Nephron (organoid): ENCODE results near the gene LEF1.
"Not testable (repeated sequence)": the region's sequence is repeated elsewhere in the genome, so short reads cannot be mapped to it uniquely, and the experiment has no call there.

Experiments
- H3K27ac Mint-ChIP-seq, 3 experiments: 2 replicates each; pipeline ENCODE4 v1.8.0; 2020; ENCODE audit warnings: mixed read lengths in 3 of 3, mild to moderate bottlenecking in 2 of 3, moderate library complexity in 1 of 3
- H3K27me3 Mint-ChIP-seq: 2 replicates; pipeline ENCODE4 v1.8.0; 2021; ENCODE audit warnings: low read depth, mild to moderate bottlenecking, moderate library complexity, mixed read lengths
- H3K36me3 Mint-ChIP-seq: 2 replicates; pipeline ENCODE4 v1.8.0; 2020; ENCODE audit warnings: low read depth, mixed read lengths
- H3K4me1 Mint-ChIP-seq: 2 replicates; pipeline ENCODE4 v1.8.0; 2020; ENCODE audit warnings: mixed read lengths
- H3K4me3 Mint-ChIP-seq, 3 experiments: 2 replicates each; pipeline ENCODE4 v1.8.0; 2020; ENCODE audit warnings: mild to moderate bottlenecking in 3 of 3, mixed read lengths in 3 of 3, moderate library complexity in 2 of 3
- H3K9me3 Mint-ChIP-seq: 2 replicates; pipeline ENCODE4 v1.8.0; 2020; ENCODE audit warnings: mixed read lengths
- TF ChIP-seq, protein P1 (sequence below), 3 experiments: fragments of 200-600 bp; sonication (generic); IDR thresholded peaks; one replicate each; pipeline ENCODE4 v1.5.0; 2021; ENCODE audit warnings: antibody characterized with exemption in 3 of 3; ENCODE audit not compliant: unreplicated experiment in 3 of 3

Gene LEF1

DNA sequence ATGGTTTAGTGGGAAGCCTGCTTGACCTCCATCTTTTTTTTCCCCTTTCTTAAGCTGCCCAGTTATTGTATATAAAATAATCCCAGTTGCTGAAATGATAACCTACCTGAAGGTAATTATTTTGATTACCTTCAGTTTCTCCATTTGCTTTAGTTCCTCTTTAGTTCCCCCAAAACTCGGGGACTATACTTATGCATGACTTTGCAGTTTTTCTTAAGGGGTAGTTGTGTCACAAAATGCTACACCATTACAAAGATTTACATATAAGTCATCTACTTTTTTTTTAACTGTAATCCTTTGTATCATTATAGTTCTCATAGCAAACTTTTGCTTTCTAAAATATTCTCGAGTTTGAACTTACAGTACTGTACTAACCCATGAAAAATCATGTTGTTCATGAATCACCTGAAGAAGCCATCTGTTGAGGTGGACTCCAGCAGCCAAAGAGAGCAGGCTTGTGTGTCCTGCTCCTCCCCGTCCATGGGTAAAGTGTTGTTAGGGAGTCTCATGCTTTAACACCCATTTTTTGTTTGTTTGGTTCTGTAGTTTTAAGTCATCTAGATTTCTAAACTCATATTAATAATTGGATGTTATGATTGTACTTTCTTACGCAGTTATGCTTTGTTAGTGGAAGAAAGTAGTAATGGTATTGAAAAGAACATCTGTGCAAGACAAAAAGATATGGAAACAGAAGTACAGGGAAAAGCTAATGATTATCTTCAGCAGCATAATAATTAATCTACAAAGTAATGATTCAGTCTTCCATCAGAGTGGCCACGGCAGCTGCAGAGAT is 144.5 kb downstream of the LEF1 start:
- Mint-ChIP-seq H3K4me1 (no peaks in the 10 kb centered on the region), H3K27ac (peak overlapping the region; percentile 48 to 92 (median 59)), H3K4me3 (no peak overlapping the region), H3K27me3 (no peaks in the 10 kb centered on the region), H3K36me3 (peaks cover 55% of the 10 kb centered on the region), H3K9me3 (no peaks in the 10 kb centered on the region)
- TF ChIP-seq, protein P1, sequence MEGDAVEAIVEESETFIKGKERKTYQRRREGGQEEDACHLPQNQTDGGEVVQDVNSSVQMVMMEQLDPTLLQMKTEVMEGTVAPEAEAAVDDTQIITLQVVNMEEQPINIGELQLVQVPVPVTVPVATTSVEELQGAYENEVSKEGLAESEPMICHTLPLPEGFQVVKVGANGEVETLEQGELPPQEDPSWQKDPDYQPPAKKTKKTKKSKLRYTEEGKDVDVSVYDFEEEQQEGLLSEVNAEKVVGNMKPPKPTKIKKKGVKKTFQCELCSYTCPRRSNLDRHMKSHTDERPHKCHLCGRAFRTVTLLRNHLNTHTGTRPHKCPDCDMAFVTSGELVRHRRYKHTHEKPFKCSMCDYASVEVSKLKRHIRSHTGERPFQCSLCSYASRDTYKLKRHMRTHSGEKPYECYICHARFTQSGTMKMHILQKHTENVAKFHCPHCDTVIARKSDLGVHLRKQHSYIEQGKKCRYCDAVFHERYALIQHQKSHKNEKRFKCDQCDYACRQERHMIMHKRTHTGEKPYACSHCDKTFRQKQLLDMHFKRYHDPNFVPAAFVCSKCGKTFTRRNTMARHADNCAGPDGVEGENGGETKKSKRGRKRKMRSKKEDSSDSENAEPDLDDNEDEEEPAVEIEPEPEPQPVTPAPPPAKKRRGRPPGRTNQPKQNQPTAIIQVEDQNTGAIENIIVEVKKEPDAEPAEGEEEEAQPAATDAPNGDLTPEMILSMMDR (IDR thresholded peaks at IDR 0.05; ENCODE audit: unreplicated experiment in 3 of 3), result no peak

DNA sequence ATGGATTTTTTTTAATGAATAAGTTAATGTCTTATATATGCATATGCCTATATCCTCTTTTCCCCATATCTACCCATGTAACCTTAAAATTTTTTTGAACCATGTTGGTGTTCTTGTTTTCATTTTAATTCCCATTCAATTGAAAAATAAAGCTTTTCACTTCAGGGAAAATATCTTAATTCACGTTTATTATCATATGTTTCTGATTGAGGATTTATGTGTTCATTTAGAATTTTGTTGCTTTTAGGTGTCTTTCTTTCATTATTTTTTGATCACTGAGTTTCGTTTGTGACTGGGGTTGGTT is 149.9 kb downstream of the LEF1 start:
- TF ChIP-seq, protein P1 (IDR thresholded peaks at IDR 0.05; ENCODE audit: unreplicated experiment in 3 of 3), result no peak
- H3K36me3 Mint-ChIP-seq, result peaks cover 39% of the 10 kb centered on the region
- no peak overlapping the region for H3K4me3 Mint-ChIP-seq
- H3K27ac Mint-ChIP-seq, result no peak overlapping the region
- H3K9me3 Mint-ChIP-seq, result no peaks in the 10 kb centered on the region
- no peaks in the 10 kb centered on the region for H3K4me1 Mint-ChIP-seq
- H3K27me3 Mint-ChIP-seq, result no peaks in the 10 kb centered on the region

DNA sequence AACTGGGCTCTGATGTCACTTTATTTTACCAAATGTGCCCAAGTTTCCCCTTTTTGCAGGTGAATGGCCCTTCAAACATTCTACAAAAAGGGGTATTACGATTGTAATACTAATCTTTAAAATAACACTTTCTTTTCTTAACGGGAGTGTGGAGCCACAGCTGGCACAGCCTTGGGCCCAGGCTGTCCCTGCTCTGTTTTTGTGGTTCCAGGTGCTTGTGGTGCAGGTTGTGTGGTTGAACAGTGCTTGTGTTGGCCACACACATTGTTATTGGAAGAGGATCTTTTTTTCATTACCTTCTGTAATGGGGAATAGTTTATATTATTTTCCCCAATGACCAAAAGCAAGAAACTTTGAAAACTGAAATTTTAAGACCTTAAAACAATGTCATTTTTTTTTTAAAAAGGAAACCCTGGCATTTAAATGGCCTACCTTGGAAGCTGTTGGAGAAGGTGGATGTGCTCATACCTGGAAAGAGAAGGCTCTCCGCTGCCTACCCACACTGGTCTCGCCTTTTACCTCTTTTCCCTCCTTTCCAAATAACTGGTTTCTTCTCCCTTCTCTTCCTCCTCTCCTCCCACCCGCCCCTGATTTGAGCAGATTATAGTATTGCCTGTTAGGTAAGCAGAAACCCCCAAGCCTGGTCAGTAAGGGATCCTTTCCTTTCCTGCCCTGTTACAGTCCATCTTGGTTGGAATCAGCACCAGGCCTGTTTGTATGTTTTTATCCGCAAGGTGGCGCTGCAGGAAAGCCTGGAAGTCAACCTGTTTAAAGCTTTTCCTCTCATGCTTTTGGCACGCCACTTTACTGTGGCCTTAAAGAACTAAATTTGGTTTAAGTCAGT is 150.5 kb downstream of the LEF1 start:
- peaks cover 38% of the 10 kb centered on the region for H3K36me3 Mint-ChIP-seq
- no peak overlapping the region for H3K4me3 Mint-ChIP-seq
- H3K4me1 Mint-ChIP-seq, result no peaks in the 10 kb centered on the region
- H3K27ac Mint-ChIP-seq, result no peak overlapping the region
- H3K9me3 Mint-ChIP-seq, result no peaks in the 10 kb centered on the region
- no peaks in the 10 kb centered on the region for H3K27me3 Mint-ChIP-seq
- TF ChIP-seq, protein P1 (IDR thresholded peaks at IDR 0.05; ENCODE audit: unreplicated experiment in 3 of 3), result peak; percentile 79 to 83 (median 80)

DNA sequence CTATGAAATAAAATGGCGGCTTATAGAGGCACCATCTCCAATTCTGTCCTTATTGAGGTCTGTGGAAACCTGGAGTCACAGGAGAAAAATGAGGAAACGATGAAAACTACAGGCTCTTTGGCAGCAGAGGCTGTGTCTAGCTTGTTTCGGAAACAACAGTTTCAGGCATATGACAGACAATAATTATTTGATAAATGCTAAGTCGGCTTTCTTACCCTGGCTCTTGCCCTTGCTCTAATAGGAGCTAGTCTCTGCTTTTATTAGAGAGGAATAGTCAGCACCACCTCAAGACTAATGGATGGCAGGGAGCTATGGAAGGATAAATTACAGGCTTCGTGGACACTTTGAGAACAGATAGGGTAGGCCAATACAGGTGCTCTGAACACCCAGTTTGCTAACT is 154.8 kb downstream of the LEF1 start:
- Mint-ChIP-seq H3K36me3 (peaks cover 61% of the 10 kb centered on the region), H3K9me3 (no peaks in the 10 kb centered on the region), H3K4me1 (no peaks in the 10 kb centered on the region), H3K27me3 (no peaks in the 10 kb centered on the region), H3K4me3 (no peak overlapping the region), H3K27ac (no peak overlapping the region)
- TF ChIP-seq, protein P1 (IDR thresholded peaks at IDR 0.05; ENCODE audit: unreplicated experiment in 3 of 3), result no peak

DNA sequence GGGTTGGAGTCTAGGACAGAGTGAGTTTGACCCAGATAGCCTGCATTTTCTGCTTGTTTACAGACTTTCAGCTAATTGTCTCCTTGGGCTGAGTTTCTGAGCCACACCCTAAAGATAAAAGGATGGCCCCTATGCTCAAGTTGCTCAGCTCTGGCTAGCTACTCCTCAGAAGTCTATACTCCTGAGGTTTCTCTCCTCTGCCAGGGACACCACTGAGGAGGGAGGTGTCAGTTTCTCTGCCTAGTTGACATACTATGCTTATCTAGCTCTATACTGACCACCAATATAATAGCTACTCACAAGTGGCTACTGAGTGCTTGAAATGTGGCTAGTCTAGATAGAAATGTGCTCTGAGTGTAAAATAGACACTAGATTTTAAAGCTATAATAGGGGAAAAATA is 155.4 kb downstream of the LEF1 start:
- H3K27ac Mint-ChIP-seq, result no peak overlapping the region
- H3K4me3 Mint-ChIP-seq, result no peak overlapping the region
- TF ChIP-seq, protein P1 (IDR thresholded peaks at IDR 0.05; ENCODE audit: unreplicated experiment in 3 of 3), result no peak

DNA sequence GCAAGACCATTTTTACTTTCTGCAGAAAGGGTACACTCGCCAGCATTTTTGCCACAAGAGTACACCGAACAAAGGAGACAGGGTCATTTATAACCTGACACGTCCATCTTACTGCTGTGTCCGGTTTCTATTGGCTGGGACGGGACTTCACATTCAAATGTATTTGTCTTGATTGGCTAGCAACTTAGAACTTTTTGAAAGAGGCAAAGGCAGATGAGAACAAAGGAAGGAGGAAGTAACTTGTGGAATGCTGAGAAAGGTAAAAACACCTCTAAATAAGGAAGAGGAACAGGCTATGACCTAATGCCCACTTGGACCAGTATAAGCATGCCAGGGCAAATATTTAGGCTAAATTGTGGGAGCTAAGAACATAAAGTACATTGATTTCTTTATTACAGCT is 156.3 kb downstream of the LEF1 start:
- not testable (repeated sequence) for H3K4me1 Mint-ChIP-seq, H3K27me3 Mint-ChIP-seq, H3K27ac Mint-ChIP-seq, H3K9me3 Mint-ChIP-seq, H3K4me3 Mint-ChIP-seq
- peaks cover 75% of the 10 kb centered on the region for H3K36me3 Mint-ChIP-seq

More for the DNA sequence above, 155.4 kb downstream of the LEF1 start:
- Mint-ChIP-seq H3K36me3 (peaks cover 68% of the 10 kb centered on the region), H3K9me3 (peaks cover 2% of the 10 kb centered on the region), H3K4me1 (no peaks in the 10 kb centered on the region), H3K27me3 (no peaks in the 10 kb centered on the region)
